ENCODE results near the gene PRKCE.
A peak's percentile ranks its signal among the peaks of the same experiment; 100 is the strongest.
"Not testable (repeated sequence)": the region's sequence is repeated elsewhere in the genome, so short reads cannot be mapped to it uniquely, and the experiment has no call there.

Gene PRKCE

GRCh38 chr2:45849491-45850283, 198.2 kb downstream of the PRKCE start:
- in situ Hi-C loops (cut with HindIII; ENCODE audit: low pct_unique_long_range_greater_than_20kb, low sequenced_read_pairs), result no loop called here
- TF ChIP-seq JUND (IDR thresholded peaks at IDR 0.05; ENCODE audit: low read depth), result no peak
- no peak for DNase-seq (ENCODE audit: low read depth in 1 of 2, low spot score in 1 of 2)

GRCh38 chr2:45850558-45850957, 199.1 kb downstream of the PRKCE start:
- DNase-seq (ENCODE audit: low read depth in 1 of 2, low spot score in 1 of 2), result no peak
- in situ Hi-C loops (cut with HindIII; ENCODE audit: low pct_unique_long_range_greater_than_20kb, low sequenced_read_pairs), result no loop called here
- no peak for TF ChIP-seq JUND (IDR thresholded peaks at IDR 0.05; ENCODE audit: low read depth)

- TF ChIP-seq JUND (IDR thresholded peaks at IDR 0.05; ENCODE audit: low read depth), result no peak
- in situ Hi-C loops (cut with HindIII; ENCODE audit: low pct_unique_long_range_greater_than_20kb, low sequenced_read_pairs), result no loop called here
- DNase-seq (ENCODE audit: low read depth in 1 of 2, low spot score in 1 of 2), result no peak
These were observed 199.6 kb downstream of the PRKCE start for GRCh38 chr2:45851111-45851510.

- in situ Hi-C loops (cut with HindIII; ENCODE audit: low pct_unique_long_range_greater_than_20kb, low sequenced_read_pairs), result no loop called here
- no peak for TF ChIP-seq JUND (IDR thresholded peaks at IDR 0.05; ENCODE audit: low read depth)
- peak in 1 of 2 experiments; percentile 9 for DNase-seq (ENCODE audit: low read depth in 1 of 2, low spot score in 1 of 2)
These were observed 200.3 kb downstream of the PRKCE start for GRCh38 chr2:45851576-45852304.

GRCh38 chr2:45852450-45853150, 201.1 kb downstream of the PRKCE start:
- DNase-seq (ENCODE audit: low read depth in 1 of 2, low spot score in 1 of 2), result no peak

GRCh38 chr2:45855374-45855773, 203.9 kb downstream of the PRKCE start:
- no peak for TF ChIP-seq JUND (IDR thresholded peaks at IDR 0.05; ENCODE audit: low read depth)
- DNase-seq (ENCODE audit: low read depth in 1 of 2, low spot score in 1 of 2), result no peak
- in situ Hi-C loops (cut with HindIII; ENCODE audit: low pct_unique_long_range_greater_than_20kb, low sequenced_read_pairs), result no loop called here

More at GRCh38 chr2:45852450-45853150, 201.1 kb downstream of the PRKCE start:
- no peak for TF ChIP-seq JUND (IDR thresholded peaks at IDR 0.05; ENCODE audit: low read depth)
- in situ Hi-C loops (cut with HindIII; ENCODE audit: low pct_unique_long_range_greater_than_20kb, low sequenced_read_pairs), result no loop called here

- in situ Hi-C loops (cut with HindIII; ENCODE audit: low pct_unique_long_range_greater_than_20kb, low sequenced_read_pairs), result no loop called here
- DNase-seq (ENCODE audit: low read depth in 1 of 2, low spot score in 1 of 2), result no peak
- TF ChIP-seq JUND (IDR thresholded peaks at IDR 0.05; ENCODE audit: low read depth), result no peak
These were observed 205.2 kb downstream of the PRKCE start for GRCh38 chr2:45856391-45857274.

GRCh38 chr2:45857275-45857609, 205.8 kb downstream of the PRKCE start:
- in situ Hi-C loops (cut with HindIII; ENCODE audit: low pct_unique_long_range_greater_than_20kb, low sequenced_read_pairs), result no loop called here
- DNase-seq (ENCODE audit: low read depth in 1 of 2, low spot score in 1 of 2), result no peak
- no peak for TF ChIP-seq JUND (IDR thresholded peaks at IDR 0.05; ENCODE audit: low read depth)

- DNase-seq (ENCODE audit: low read depth in 1 of 2, low spot score in 1 of 2), result no peak
- in situ Hi-C loops (cut with HindIII; ENCODE audit: low pct_unique_long_range_greater_than_20kb, low sequenced_read_pairs), result no loop called here
- TF ChIP-seq JUND (IDR thresholded peaks at IDR 0.05; ENCODE audit: low read depth), result no peak
These were observed 206.5 kb downstream of the PRKCE start for GRCh38 chr2:45857867-45858520.

GRCh38 chr2:45858872-45859271, 207.4 kb downstream of the PRKCE start:
- in situ Hi-C loops (cut with HindIII; ENCODE audit: low pct_unique_long_range_greater_than_20kb, low sequenced_read_pairs); DNase-seq (ENCODE audit: low read depth in 1 of 2, low spot score in 1 of 2): not testable (repeated sequence)

- in situ Hi-C loops (cut with HindIII; ENCODE audit: low pct_unique_long_range_greater_than_20kb, low sequenced_read_pairs), result no loop called here
- no peak for TF ChIP-seq JUND (IDR thresholded peaks at IDR 0.05; ENCODE audit: low read depth)
These were observed 208.2 kb downstream of the PRKCE start for GRCh38 chr2:45859682-45860081.

More at GRCh38 chr2:45859682-45860081, 208.2 kb downstream of the PRKCE start:
- DNase-seq (ENCODE audit: low read depth in 1 of 2, low spot score in 1 of 2), result no peak
